Transverse colon (tissue), 4 donors: ENCODE measurements around the gene CILP2.

ENCODE experiments used
- EP300 ChIP-seq: sonication (generic); formaldehyde crosslinking; IDR thresholded peaks from one replicate; pipeline ENCODE4 v1.6.1; 2017; ENCODE audit warnings: antibody characterized with exemption, low read depth
- POLR2A ChIP-seq: fragments of 450-650 bp; IDR thresholded peaks from one replicate; pipeline ENCODE4 v1.6.1; 2016; ENCODE audit warnings: antibody characterized with exemption, mild to moderate bottlenecking, moderate library complexity
- POLR2AphosphoS5 ChIP-seq, 3 donors: sonication (generic); formaldehyde crosslinking; IDR thresholded peaks; one replicate each; pipeline ENCODE4 v1.6.1; 2016; ENCODE audit warnings: antibody characterized with exemption in 3 of 3
- TF ChIP-seq, protein P1 (sequence below), 5 experiments: fragments of 200-600 bp in 3 of 5; fragments of 450-650 bp in 2 of 5; sonication (generic) in 3 of 5; IDR thresholded peaks; 1 replicate in 2 of 5; 2 replicates in 3 of 5; pipeline ENCODE4 v1.5.1; 2016 to 2017; ENCODE audit warnings: antibody characterized with exemption in 5 of 5, inconsistent platforms in 3 of 5, mild to moderate bottlenecking in 2 of 5, moderate library complexity in 1 of 5

DNA sequence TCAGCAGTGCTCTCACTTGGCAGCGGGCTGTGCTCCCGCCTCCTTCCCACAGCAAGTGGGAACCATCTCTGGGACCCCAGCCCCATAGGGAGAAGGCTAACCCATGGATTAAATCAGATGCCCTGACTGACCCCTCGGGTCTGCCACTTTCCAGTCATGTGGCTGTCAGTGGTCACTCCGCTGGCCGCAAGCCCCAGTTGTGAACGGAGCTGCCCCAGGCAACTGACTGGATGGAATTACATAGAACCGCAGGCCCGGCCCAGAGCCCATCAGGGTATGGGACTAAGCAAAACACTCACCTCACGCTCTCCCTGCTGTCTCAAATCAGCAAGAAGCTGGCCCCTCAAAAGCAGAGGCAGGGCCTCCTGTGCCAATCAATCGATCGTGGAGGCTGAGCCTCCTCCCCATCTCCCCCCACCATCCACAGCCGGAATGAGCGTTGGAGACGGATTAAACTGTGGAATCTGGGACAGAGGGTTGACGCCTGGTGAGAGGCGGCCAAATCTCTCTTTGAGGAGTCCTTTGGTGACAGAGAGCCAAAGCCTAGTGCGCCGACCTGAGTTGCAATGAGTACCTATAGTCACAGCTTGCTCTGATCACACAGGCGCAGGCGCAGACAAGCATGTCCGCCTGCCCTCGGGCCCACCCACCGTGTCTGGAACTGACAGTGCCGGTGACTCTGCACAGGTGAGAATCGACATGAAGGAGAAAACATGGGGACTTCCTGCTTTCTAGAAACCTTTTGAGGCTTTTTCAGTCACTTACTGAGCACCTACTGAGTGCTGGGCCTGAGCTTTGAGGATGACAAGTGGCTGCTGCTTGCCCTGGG is 41.7 kb downstream of the CILP2 start:
- TF ChIP-seq POLR2AphosphoS5 (IDR thresholded peaks at IDR 0.05) (no peak), POLR2A (no peak), EP300 (no peak)
- TF ChIP-seq, protein P1, sequence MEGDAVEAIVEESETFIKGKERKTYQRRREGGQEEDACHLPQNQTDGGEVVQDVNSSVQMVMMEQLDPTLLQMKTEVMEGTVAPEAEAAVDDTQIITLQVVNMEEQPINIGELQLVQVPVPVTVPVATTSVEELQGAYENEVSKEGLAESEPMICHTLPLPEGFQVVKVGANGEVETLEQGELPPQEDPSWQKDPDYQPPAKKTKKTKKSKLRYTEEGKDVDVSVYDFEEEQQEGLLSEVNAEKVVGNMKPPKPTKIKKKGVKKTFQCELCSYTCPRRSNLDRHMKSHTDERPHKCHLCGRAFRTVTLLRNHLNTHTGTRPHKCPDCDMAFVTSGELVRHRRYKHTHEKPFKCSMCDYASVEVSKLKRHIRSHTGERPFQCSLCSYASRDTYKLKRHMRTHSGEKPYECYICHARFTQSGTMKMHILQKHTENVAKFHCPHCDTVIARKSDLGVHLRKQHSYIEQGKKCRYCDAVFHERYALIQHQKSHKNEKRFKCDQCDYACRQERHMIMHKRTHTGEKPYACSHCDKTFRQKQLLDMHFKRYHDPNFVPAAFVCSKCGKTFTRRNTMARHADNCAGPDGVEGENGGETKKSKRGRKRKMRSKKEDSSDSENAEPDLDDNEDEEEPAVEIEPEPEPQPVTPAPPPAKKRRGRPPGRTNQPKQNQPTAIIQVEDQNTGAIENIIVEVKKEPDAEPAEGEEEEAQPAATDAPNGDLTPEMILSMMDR (IDR thresholded peaks at IDR 0.05): no peak
